GM19468 (cell line): ENCODE data around the gene CRB1.

ENCODE experiments used
- ATAC-seq: cut with Tn5 transposase; IDR thresholded peaks from one replicate; pipeline ENCODE4 v1.9.1; 2021; ENCODE audit warnings: mild to moderate bottlenecking, moderate library complexity, moderate number of reproducible peaks; ENCODE audit not compliant: unreplicated experiment; ENCODE audit errors: extremely low read depth

The CRB1 gene

DNA sequence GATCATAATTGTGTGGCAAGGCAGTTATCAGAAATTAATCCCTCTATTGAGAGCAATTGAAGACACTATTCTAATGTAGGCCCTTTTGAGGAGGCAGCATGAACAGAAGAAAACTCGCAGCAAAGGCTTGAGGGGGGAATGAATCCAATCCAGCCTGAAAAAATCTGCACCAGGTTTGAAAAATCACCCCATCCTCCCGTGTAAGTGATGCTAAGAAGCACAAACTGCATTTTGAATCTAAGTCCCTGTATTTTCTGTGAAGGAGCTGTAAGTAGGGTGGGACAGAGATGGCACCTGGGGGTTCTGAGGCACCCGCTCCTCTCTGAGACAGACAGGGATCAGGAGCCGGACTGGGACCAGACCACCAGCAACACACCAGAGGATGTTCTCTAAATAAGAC is at the start of gene CRB1:
CRB1 (plus strand) TSS at position 241 of the 400 bp plus-strand sequence. CDS start 161 bp downstream, outside the sequence.
- no peak for ATAC-seq

DNA sequence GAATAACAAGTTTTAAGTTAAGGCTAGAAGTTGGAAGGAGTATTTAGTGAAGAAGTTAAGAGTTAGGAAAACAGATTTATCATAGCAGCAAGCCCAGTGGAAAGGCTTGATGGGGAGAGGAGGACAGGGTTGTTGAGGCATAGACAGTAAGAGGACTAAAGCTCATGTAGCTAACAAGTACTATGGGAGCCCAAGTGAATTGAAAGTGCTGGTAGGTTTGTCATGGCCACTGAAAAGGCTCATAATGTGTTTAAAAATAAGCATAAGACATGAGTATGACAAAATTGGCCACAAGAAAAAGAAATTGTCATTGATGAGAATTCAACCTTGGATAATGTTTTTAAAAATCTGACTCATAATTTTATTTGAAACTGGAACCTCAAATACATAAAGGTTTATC is 49.2 kb upstream of the CRB1 start:
- ATAC-seq = no peak

DNA sequence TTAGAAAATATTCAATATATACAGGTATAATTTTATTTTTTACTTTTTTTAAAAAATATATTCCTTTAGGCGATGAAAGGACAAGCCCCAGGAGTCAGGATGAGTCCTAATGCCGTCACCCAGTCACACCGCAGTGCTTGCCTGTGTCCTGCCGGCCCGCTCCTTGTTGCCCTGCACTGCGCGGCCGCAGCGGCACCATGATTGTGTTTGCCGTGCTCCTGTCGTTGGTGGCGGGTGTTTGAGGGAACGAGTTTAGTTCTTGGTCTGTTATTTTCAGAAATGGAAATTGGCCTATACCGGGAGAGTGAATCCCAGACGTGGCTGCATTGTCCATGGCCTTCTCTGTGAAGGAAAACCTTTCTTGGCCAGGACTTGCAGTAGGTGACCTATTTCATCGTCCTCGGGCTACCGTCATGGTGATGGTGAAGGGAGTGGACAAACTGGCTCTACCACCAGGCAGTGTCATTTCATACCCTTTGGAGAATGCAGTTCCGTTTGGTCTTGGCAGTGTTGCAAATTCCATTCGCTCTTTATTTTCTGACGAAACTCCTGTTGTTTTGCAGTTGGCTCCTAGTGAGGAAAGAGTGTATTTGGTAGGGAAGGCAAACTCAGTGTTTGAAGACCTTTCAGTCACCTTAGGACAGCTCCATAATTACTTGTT is 45.9 kb upstream of the CRB1 start:
- no peak for ATAC-seq

DNA sequence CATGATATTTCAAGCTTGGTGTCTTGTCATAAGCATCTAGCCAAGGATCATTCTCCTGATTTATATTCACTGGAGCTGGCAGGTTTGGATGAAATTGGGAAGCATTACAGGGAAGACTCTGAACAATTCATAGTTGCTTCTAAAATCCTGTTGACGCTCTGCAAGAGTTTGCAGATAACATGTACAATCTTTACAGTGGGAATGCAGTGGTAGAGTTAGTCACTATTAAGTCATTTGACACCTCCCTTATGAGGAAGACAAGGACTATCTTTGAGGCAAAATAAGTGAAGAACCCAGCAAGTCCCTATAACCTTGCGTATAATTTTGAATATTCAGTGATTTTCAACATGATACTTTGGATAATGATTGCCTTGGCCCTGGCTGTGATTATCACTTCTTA is 45.3 kb upstream of the CRB1 start:
- no peak for ATAC-seq

DNA sequence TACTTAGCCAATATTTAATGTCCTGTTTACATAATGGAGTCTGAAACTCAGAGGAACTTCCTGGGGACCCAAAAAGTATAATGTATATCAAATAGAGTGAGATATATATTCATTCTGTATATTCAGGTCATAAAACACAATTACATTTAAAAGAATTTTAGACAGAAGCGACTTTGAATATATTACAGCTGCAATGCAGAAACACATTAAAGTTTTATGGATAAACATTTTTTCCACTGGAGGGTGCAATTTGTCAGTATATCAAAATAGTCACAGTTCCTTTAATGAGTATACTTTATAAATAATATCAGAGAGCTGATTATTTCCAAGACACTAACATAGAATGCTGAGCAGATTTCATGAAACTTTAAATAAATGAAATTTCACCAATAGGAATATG is 43.9 kb upstream of the CRB1 start:
- ATAC-seq = no peak

DNA sequence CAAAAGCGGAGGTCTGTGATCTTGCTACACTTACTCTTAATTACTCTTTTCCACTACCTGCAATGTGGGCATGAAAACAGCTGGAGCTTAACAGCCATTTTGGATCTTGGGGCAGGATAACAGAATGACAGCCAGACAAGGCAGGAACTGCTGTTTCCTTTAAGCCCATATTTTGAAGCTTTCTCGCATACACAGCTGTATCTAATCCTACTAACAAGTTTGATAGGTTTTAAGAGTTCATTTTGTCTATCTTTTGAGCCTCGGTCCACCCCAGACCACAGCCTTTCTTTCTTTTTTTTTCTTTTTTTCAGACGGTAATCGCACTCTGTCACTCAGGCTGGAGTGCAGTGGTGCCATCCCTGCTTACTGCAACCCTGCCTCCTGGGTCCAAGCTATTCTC is 42.4 kb upstream of the CRB1 start:
- ATAC-seq = no peak

DNA sequence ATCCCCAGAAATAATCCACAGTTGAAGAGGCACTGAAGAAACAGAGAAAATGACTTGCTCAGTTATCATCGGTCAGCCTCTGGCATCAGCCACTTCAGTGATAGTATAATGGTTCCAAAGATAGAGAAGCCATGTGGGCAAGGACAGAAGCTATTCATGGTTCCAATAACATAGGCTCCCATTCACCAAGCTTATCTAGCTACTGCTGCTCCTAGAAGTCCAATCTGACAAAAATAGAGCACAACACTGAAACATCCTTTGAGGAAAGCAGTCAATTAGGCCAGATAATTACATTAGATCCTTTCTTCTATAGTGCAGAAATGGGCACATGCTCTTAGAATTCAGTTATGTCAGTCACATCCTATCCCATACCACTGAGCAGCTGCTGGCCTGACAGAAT is 33.5 kb upstream of the CRB1 start:
- ATAC-seq = no peak

DNA sequence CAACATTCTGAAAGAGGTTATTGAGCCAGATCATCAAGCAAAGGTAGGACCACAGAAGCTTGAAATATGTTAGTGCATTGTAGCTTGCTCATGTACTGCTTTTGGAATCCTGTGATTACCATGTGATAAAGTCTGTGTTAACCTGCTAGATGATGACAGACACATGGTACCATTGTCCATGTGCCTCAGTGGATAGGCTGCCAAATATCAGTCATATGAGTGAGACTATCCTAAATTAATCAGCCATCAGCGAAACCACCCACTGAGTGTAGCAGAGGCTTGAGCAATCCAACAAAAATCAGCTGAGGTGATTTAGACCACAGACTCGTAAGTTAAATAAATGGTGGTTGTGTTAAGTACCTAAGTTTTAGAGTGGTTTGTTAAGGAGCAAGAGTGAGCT is 32.7 kb upstream of the CRB1 start:
- no peak for ATAC-seq

DNA sequence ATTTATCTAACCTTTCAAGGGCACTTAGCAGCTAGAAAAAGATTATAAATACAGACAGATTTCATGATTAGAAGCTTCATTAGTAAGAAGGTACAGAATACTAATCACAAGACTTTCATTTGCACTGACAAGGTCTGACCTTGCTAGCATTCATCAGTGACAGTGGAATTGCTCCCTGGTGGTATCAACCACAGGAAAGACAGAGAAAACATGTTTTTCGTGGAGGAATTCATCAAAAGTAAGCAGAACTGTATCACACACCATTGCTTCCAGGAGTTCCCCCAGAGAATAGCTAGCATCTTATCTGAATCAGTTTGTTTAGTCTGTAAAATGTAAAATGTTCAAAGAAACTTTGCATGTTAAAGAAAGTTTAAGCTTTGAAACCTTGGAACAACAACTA is 20.6 kb upstream of the CRB1 start:
- ATAC-seq = no peak

DNA sequence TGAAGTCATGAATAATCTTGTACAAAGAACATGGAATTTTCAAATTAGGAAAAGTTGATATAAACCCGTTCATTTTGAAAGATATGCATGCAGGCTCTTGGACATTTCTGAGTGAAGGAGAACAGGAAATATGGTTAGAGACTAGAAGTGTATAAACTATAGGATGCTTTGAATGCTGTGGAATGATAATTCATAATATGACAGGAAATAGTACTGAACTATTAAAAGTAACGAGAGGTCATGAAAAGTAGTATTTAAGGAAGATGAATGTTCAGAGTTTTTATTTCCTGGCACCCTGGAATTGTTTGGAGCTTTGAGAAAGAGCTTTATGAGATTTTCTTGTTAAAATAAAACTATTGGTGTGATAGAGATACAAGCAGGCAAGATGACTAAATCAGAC is 18.7 kb upstream of the CRB1 start:
- no peak for ATAC-seq

DNA sequence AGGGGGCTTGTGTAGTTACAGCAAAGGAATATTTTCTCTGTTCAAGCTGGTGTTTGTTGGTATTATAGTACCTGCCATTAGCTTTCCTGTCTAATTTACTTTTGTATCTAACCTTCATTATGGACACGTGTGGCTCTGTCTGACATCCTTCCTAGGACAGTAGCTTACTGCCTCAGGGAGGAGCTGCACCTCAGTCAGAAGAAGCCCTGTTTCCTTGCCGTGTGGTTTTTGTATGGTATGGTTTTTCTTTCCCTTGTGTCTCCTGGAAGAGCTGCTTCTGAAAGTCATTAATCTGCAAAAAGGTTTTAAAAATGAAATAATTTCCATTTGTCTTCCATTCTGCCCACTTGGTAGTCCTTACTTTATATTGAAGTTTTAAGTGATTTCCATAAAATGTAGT is 17.4 kb upstream of the CRB1 start:
- no peak for ATAC-seq

DNA sequence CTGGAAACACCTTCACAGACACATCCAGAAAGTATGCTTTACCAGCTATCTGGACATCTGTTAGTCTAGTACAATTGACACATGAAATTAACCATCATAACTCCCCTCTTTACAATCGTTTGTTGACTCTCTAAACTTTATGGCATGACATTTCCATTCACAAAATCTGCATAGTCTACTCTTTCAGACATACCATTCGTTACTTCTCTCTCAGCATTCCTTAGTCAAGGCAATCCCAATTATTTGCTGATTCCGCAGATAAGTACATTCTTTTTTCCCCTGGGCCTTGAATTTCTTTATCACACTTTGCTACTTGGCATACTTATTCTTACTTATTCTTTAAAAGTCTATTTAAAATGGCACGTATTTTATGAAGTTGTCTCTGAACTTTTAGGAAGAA is 15.1 kb upstream of the CRB1 start:
- ATAC-seq = no peak

DNA sequence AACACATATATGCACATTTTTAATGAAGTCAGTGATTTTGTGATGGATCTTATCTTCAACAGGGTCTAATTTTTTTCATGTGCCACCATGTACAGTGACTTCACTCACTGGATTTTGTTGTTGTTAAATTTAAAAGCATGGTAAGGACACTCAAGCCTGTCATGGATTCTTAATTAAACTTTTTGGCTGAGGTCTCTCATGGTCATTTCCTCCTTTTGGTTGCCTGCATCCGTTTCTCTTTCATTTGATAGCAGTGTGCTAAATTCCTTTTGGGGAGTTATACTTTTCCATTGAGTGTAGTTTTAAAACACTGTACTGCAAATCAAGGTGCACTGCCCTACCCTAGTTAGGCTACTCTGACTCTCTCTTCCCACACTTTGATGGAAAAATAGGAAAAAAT is 13.2 kb upstream of the CRB1 start:
- ATAC-seq = no peak

DNA sequence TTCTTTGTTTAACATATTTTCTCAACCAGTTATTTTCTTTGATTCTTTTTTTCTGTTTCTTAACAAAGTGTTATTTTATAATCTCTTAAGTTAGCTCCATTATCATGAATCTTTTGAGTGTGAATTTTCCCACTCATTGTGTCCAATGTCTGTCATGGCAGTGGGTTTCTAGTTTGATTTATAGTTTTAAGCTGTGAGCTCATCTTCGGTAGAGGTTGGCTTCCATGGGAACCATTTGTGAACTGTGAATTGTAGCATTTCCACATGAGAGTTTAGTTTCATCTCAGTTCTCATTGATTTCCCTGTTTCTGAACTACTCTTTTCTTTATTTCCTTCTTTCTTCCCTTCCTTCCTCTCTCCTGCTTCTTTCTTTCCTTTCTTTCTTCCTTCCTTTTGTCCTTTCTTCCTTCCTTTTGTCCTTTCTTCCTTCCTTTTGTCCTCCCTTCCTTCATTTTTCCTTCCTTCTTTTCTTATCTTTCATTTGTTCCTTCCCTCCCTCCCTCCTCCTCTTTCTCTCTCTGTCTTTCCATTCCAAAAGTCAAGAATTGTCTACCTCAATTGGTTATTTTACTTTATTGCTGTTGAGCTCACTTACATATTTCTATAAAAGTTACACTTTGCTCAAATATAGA is 3.0 kb upstream of the CRB1 start:
- ATAC-seq = no peak

DNA sequence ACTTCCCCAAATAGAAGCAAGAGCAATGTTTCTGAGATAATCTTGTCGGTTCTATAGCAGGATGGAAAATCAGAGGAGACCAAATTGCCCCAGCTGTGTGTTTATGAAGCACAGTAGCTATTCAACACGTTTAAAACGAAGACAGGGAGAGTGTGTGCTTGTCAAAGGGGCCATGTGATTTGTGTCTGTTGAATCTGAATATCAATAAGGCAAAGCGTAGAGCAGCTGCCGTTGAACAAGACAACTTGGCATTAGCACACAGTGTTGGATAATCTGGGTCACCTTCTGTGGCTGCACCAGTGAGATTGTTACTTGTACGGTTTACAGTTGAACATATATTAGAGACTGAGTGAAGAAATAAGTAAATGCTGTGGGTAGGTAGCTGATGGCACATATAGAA is 1.0 kb downstream of the CRB1 start:
- no peak for ATAC-seq

DNA sequence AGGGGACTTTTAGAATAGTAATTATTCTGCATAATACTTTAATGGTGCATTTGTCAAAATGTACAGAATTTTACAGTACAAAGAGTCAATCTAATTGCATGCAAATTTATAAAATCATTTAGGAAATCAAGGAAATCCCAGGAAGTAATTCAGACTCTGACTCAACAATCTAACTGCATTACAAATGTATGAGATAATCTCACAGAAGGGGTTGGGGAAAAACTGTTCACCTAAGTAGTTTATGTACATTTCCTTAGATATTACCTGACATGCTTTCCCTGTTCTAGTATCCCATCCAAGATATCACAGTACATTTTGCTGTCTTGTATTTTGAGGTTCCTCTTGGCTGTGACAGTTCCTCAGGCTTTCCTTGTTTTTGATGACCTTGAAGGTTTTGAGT is 4.7 kb downstream of the CRB1 start:
- no peak for ATAC-seq

DNA sequence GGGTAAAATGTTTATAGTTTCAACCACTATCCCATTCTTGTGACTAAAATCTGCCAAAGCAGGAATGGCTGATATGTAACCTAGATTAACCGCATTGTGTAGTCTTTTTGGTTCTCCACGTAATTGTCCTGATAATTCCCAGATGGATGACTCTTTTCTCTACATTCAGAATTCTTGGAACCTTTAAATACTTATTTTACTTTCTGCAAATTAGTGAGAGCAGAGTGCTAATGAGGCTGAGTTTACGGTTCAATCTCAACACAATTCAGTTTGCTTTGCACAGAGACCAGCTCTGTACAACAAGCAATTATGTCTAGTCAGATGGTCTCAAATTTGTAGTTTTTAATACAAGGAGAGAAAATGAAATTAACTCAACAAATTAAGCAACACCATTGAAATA is 9.1 kb downstream of the CRB1 start:
- ATAC-seq = no peak

DNA sequence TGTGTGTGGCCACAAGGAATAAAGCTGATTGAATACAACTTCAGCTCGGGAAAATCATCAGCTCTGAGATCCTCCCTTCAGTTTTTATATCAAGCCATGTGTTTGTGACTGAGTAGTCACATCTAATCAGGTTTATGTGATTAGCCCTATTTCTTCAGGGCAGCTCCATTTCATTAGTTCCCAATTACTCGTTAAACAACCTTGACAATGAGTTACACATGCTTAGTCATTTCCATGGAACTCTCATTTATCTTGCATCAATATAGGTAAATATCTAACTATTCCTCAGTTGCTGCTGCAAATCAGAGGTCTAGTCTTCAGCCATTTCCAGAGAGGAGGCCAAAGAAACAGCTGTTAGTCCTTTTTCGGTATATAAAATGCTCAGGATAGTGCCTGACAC is 16.3 kb downstream of the CRB1 start:
- ATAC-seq = no peak

DNA sequence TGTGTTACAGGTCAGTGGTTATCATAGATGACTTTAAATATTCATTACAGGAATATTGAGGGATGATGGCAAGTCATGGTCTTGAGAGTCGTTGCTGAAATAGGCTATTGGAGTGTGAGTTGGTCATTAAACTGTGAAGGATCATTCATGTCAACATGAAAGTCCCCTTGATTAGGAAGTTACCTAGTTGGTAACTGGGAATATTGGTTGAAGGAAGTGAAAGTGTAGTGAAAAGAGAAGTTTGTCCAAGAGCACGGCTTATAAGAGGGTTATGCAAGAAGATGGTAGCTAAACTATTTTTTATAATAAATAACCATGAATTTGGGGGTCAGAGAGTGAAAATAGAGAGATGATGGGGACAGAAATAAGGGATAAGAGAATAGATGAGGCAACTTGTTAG is 16.9 kb downstream of the CRB1 start:
- no peak for ATAC-seq

DNA sequence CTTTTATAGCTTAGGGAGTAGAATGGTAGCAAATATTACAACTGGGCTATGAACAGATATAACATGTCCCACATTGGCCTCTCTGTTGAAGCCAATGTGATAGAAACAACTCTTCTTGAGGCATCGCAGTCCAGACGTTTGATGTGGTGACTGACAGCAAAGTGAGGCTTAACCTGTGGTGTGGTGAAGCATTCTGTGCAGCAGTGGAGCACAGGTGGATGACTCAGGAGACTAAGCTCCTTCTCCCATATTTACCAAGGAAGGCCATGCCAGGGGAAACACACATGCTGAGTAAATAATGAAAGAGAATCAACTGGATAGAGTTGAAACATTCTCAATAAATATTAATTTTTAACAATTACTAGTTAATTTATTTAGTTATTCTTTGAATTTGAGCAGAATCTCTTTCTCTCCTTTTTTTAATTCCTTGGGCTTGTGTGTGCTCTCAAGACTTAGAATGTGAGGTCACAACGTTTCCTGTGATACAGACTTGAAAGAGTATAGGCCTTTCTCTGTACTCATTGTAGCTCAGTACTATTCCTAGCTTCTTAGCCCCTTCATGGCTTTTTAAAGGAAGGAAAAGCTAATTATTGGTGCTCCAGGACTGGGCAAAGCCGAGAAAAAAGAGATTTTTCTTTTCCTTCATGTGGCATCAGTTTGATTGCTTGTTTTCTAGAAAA is 17.6 kb downstream of the CRB1 start:
- no peak for ATAC-seq

DNA sequence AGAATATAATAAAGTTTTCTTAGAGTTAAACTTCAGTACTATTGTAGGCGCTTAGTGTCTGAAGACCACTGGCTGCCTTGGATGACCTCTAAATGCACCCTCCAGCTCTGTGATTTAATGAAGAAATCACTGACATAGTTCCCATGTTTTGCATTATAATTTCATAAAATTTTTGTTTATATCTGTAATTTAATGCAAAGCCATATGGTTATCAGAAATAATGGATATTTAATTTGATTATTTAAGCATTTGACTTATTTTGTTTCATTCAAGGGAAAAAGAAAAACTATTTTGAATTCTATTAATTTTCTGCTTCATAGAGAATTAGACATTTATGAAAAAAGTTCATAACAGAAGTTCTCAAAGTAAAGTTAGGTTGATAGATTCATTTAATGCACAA is 18.6 kb downstream of the CRB1 start:
- no peak for ATAC-seq

DNA sequence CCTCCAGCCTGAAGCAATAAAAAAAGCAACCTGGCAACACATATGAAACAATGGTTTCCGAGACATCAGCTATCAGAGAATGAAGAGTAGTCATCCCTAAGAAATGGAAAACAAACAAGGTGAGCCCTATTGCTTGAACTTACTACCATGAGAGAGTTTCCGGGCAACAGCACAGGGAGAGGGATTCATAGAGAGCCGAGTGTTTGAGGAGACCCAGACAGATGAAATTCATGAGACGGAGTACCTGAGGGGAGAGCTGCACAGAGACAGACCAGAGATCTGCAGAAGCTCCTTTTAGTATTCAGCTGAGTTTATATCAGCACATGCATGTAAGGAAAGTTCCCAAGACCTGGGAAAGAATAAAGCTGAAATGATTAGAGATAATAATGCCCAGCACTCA is 19.8 kb downstream of the CRB1 start:
- ATAC-seq = no peak
